Muscle of back (tissue), 11 donors: ENCODE data around the gene ST6GAL1. TPM values are rescaled to one million over a fixed set of nuclear protein-coding genes. Genes with fewer than 3 reads are reported as not detected.
"Not testable (repeated sequence)": the region's sequence is repeated elsewhere in the genome, so short reads cannot be mapped to it uniquely, and the experiment has no call there.

Experiments used
- DNase-seq, 3 donors: peaks; one replicate each; pipeline versions ENCODE4 v3.0.0 to v3.0.0-alpha.2; 2013
- polyA plus RNA-seq, 10 donors: library from polyadenylated mRNA; unstranded; fragments of 120-200 nt; gene quantifications; one replicate each; pipeline ENCODE4 v1.2.1, GENCODE V29; 2013; ENCODE audit not compliant: insufficient read length in 10 of 10

Gene ST6GAL1
- polyA plus RNA-seq, 10 donors = 10.3 to 18.7 (median 14.4) TPM

GRCh38 chr3:187020376-187020775 lies 90.0 kb downstream of the ST6GAL1 start:
- no peak for DNase-seq

DNA sequence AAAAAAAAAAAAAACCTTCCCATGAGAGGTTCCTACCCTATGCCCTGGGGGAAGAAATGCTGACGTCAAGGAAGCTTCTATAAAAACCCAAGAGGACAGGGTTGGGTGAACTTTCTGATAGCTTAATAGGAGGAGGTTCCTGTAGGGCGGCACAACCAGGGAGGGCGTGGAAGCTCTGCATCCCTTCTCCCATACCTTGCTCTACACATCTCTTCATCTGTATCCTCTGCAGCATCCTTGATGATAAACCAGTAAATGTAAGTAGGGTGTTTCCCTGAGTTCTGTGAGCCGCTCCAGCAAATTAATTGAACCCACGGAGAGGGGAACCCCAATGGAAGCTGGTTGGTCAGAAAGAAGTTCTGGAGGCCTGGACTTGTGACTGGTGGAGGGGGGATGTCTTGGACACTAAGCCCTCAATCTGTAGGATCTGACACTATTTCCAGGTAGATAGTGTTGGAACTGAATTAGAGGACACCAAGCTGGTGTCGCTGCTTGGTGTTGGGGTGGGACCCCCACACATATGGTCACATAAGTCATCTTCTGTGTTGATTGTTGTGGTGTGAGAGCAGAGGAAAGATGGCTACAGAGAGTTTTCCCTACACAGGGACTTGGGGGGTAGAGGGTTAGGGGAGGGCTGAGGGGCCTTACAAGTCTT lies 91.5 kb downstream of the ST6GAL1 start:
- DNase-seq = no peak

- no peak for DNase-seq
Observed at GRCh38 chr3:187022403-187023029, 92.2 kb downstream of the ST6GAL1 start.

DNA sequence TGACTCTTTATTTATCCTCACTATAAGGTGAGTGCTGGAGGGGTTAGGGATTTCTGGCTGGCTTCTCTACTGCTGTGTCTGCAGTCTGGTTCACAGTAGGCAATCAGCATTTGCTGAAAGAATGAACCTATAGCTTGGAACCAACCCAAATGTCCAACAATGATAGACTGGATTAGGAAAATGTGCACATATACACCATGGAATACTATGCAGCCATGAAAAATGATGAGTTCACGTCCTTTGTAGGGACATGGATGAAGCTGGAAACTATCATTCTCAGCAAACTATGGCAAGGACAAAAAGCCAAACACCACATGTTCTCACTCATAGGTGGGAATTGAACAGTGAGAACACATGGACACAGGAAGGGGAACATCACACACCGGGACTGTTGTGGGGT lies 93.0 kb downstream of the ST6GAL1 start:
- not testable (repeated sequence) for DNase-seq

- no peak for DNase-seq
Observed at GRCh38 chr3:187024536-187025226, 94.4 kb downstream of the ST6GAL1 start.

DNA sequence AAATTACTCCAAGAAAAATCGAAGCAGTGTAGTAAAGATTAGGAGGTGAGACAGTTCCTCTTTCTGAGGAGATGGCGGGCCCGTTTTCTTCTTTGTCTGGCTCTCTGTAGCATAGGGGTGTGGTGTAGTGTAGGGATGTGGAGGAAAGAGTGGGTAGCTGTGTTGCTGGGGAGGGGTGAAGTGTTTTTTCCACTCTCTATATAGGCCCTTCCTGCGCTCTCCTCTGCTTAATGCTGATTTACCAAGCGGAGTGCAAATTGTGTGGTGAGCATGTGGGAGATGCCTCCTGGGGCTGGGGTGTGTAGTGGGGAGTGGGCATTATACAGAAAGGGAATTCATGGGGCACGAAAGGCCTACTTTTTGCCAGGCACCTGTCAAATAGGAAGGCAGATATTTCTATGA lies 94.9 kb downstream of the ST6GAL1 start:
- no peak for DNase-seq

DNA sequence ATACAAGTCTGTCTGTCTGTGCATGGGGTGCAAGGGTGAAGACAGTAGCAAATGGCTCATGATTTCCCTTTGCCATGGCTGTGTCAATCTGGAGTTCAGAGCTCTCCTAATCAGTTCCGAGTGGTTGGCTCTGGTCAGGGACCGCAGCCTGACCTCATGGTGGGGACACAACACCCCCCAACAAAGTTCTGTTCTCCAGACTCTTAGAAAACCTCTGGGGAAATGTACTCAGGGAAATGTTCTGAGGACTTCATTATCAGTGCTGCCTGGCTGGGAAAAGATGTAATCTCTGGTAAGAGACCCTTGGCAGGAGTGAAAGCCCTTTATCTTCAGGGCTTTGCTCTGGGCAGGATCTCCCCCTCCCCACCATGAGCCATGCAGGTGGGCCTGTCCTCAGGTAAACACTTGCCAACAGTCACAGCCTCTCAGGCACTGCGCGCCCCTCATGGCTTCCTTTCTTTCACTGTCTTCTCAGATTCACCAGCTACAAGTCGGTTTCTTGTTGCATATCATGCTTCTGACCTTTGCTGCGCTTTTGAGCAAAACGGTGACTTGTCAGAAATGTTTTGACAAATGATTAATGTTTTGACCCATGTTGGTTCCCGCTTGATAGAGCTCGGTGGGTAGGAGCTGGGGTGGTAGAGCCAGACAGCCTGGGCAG lies 95.5 kb downstream of the ST6GAL1 start:
- DNase-seq = no peak

- no peak for DNase-seq
Observed at GRCh38 chr3:187026317-187026670, 96.0 kb downstream of the ST6GAL1 start.

GRCh38 chr3:187027531-187028278 lies 97.4 kb downstream of the ST6GAL1 start:
- DNase-seq = no peak

DNA sequence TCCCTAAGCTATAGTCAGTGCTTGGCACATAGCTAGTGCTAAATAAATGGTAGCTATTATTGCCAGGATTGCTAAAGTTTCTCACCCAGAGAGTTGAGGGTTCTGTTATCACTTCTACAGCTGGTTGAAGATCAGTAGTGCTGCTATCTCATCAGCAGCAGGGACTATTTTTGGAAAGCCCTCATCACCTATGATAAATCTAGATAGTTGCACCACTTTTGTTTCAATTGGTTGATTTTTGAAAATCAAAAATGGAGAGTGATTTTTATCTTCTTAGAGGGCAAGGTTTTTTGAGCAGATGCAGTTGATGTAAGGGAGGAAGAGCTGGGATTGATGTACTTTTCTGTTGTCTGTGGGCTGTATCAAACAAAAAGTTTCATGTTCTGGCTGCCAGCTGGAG lies 101.6 kb downstream of the ST6GAL1 start:
- DNase-seq = no peak

GRCh38 chr3:187036394-187036793 lies 106.1 kb downstream of the ST6GAL1 start:
- DNase-seq = no peak

GRCh38 chr3:187039100-187039722 lies 108.9 kb downstream of the ST6GAL1 start:
- DNase-seq = no peak

- no peak for DNase-seq
Observed at GRCh38 chr3:187039723-187040414, 109.5 kb downstream of the ST6GAL1 start.

- DNase-seq = no peak
Observed at GRCh38 chr3:187040516-187041361, 110.4 kb downstream of the ST6GAL1 start.

- no peak for DNase-seq
Observed at GRCh38 chr3:187041362-187042307, 111.3 kb downstream of the ST6GAL1 start.

DNA sequence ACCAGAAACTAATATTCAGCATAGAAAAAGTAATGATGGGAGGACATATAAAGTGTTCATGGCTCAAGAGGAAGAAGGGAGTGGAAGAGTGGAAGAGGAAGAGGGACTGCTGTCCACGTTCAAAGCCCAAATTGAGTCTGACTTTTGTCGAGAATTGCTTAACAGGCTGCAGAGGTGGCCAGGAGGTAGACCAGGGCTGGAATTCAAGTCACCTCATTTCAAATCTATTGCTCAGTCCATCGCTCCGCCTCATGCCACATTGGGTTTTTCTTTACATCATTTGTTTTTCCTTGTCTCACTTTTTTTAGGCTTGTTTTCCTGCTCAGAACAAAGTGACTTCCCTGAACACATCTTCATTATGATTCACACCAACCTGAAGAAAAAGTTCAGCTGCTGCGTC lies 112.0 kb downstream of the ST6GAL1 start:
- DNase-seq = no peak

GRCh38 chr3:187042874-187043458 lies 112.6 kb downstream of the ST6GAL1 start:
- no peak for DNase-seq

DNA sequence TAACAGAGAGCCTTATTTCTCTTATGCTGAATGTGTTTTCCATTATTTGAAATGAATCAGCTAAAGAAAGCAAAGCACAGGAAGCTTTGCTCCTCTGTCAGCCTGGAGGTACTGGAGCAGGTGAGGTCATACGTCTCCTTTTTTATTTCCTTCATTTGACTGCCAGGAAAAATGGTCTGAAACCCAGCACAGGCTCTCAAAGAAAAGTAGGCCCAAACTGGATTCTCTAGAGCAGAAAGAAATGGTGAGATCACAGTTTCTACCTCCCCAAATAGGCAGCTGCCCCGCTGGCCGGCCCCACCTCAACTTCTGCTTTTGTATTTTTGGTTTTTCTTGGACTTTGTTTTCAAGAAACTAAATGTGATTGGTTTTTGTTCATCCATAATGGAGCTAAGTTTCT lies 113.9 kb downstream of the ST6GAL1 start:
- peak in 1 of 3 donors; percentile 28 for DNase-seq
